ENCODE data around the gene CFAP161. TPM values are rescaled to one million over a fixed set of nuclear protein-coding genes. Genes with fewer than 3 reads are reported as not detected.

Gene CFAP161
- total and polyA plus RNA-seq, 2 experiments from 2014 or later = 0.13 TPM; not detected in 1

GRCh38 chr15:81182031-81182755, 48.1 kb downstream of the CFAP161 start:
- Histone ChIP-seq H3K79me2 (replicated peaks; ENCODE audit: insufficient read depth) (no peaks in the 10 kb centered on the region), H3K4me1 (ENCODE audit: insufficient read depth) (no peaks in the 10 kb centered on the region), H2AFZ (peak overlapping the region; percentile 66; the same call in 1 of the 2 replicates), H3K4me2 (no peak overlapping the region), H3K27me3 (ENCODE audit: insufficient read depth) (no peaks in the 10 kb centered on the region), H3K27ac (ENCODE audit: low read depth) (no peak overlapping the region), H4K20me1 (replicated peaks; ENCODE audit: insufficient read depth) (no peaks in the 10 kb centered on the region), H3K36me3 (ENCODE audit: insufficient read depth) (no peaks in the 10 kb centered on the region), H3K4me3 (no peak overlapping the region), H3K9me2 (ENCODE audit: insufficient read depth) (no peaks in the 10 kb centered on the region; the same call in 1 of the 2 replicates), H3F3A (replicated peaks; ENCODE audit: low read depth) (no peaks in the 10 kb centered on the region)
- TF ChIP-seq ETS1 (IDR thresholded peaks at IDR 0.05) = no peak
- TF ChIP-seq EZH2 (IDR thresholded peaks at IDR 0.05; ENCODE audit: low read depth, unreplicated experiment) = no peak
- TF ChIP-seq CREB1 (CRISPR knock-in tag; IDR thresholded peaks at IDR 0.05; ENCODE audit: low read depth) = no peak
- no peak for TF ChIP-seq REST (IDR thresholded peaks at IDR 0.05; ENCODE audit: unreplicated experiment)
- TF ChIP-seq EZH2phosphoT487 (IDR thresholded peaks at IDR 0.05; ENCODE audit: unreplicated experiment) = no peak
- no peak for TF ChIP-seq ZNF331 (CRISPR knock-in tag; IDR thresholded peaks at IDR 0.05; ENCODE audit: low read depth)
- no peak for TF ChIP-seq ZNF114 (CRISPR knock-in tag; IDR thresholded peaks at IDR 0.05)
- no peak for TF ChIP-seq STAT1 (IDR thresholded peaks at IDR 0.05; ENCODE audit: unreplicated experiment)
- TF ChIP-seq ZNF462 (CRISPR knock-in tag; IDR thresholded peaks at IDR 0.05) = no peak
- no peak for TF ChIP-seq CTCF (conservative IDR thresholded peaks at IDR 0.05; ENCODE audit: low read depth in 2 of 2)
- no peak for TF ChIP-seq NANOG (IDR thresholded peaks at IDR 0.05; ENCODE audit: borderline replicate concordance)
- TF ChIP-seq JUNB (IDR thresholded peaks at IDR 0.05; ENCODE audit: unreplicated experiment) = no peak
- no peak for TF ChIP-seq POLR2AphosphoS5 (IDR thresholded peaks at IDR 0.05; ENCODE audit: low read depth)
- no peak for DNase-seq (ENCODE audit: low spot score)
- Mint-ChIP-seq H3K4me1 (peaks cover 14% of the 10 kb centered on the region; the same call in 2 of the 3 replicates), H3K4me3 (no peak overlapping the region), H3K27me3 (ENCODE audit: insufficient read depth, low read depth, poor library complexity) (peaks cover 4% of the 10 kb centered on the region), H3K36me3 (ENCODE audit: low read depth) (no peaks in the 10 kb centered on the region), H3K9me3 (no peaks in the 10 kb centered on the region), H3K27ac (no peak overlapping the region)
- ATAC-seq = 0 out of 3 replicates have a peak, but pooled peaks have one; percentile 21

Measured in GM23338 (cell line).